ENCODE data around the gene GAREM1.
"Not testable (repeated sequence)": the region's sequence is repeated elsewhere in the genome, so short reads cannot be mapped to it uniquely, and the experiment has no call there.

GAREM1 gene

GRCh38 chr18:32301361-32301760, 169.3 kb downstream of the GAREM1 start:
- H3K9ac ChIP-seq (ENCODE audit: insufficient read length): no peak overlapping the region
- H3K4me3 ChIP-seq: no peak overlapping the region
- DNase-seq (ENCODE audit: low read depth, low spot score): no peak
- H3K27ac ChIP-seq: no peak overlapping the region
- H3K36me3 ChIP-seq (ENCODE audit: insufficient read depth, low read length): no peaks in the 10 kb centered on the region
- H3K9me3 ChIP-seq (ENCODE audit: low read depth, low read length): no peaks in the 10 kb centered on the region
- TF ChIP-seq EZH2 (IDR thresholded peaks at IDR 0.05) (no peak), FOXP2 (optimal IDR thresholded peaks at IDR 0.05; ENCODE audit: control extremely low read depth, extremely low read length, insufficient read depth) (no peak), POLR2AphosphoS5 (IDR thresholded peaks at IDR 0.05; ENCODE audit: borderline replicate concordance, low read depth, low read length) (no peak)

- Histone ChIP-seq H3K27ac (no peak overlapping the region), H3K36me3 (ENCODE audit: insufficient read depth, low read length) (no peaks in the 10 kb centered on the region), H3K4me3 (no peak overlapping the region), H3K9ac (ENCODE audit: insufficient read length) (no peak overlapping the region), H3K9me3 (ENCODE audit: low read depth, low read length) (no peaks in the 10 kb centered on the region)
- DNase-seq (ENCODE audit: low read depth, low spot score): no peak
- TF ChIP-seq POLR2AphosphoS5 (IDR thresholded peaks at IDR 0.05; ENCODE audit: borderline replicate concordance, low read depth, low read length): no peak
- TF ChIP-seq FOXP2 (optimal IDR thresholded peaks at IDR 0.05; ENCODE audit: control extremely low read depth, extremely low read length, insufficient read depth): no peak
- no peak for TF ChIP-seq EZH2 (IDR thresholded peaks at IDR 0.05)
Measured at GRCh38 chr18:32300914-32301313, 169.8 kb downstream of the GAREM1 start.

- Histone ChIP-seq H3K27ac (no peak overlapping the region), H3K9me3 (ENCODE audit: low read depth, low read length) (no peaks in the 10 kb centered on the region), H3K4me3 (no peak overlapping the region), H3K9ac (ENCODE audit: insufficient read length) (no peak overlapping the region), H3K36me3 (ENCODE audit: insufficient read depth, low read length) (no peaks in the 10 kb centered on the region)
- TF ChIP-seq FOXP2 (optimal IDR thresholded peaks at IDR 0.05; ENCODE audit: control extremely low read depth, extremely low read length, insufficient read depth) (no peak), EZH2 (IDR thresholded peaks at IDR 0.05) (no peak), POLR2AphosphoS5 (IDR thresholded peaks at IDR 0.05; ENCODE audit: borderline replicate concordance, low read depth, low read length) (no peak)
- no peak for DNase-seq (ENCODE audit: low read depth, low spot score)
Measured at GRCh38 chr18:32299484-32299883, 171.2 kb downstream of the GAREM1 start.

- DNase-seq (ENCODE audit: low read depth, low spot score): peak; percentile 68
- Histone ChIP-seq H3K9ac (ENCODE audit: insufficient read length) (no peak overlapping the region), H3K36me3 (ENCODE audit: insufficient read depth, low read length) (no peaks in the 10 kb centered on the region), H3K27ac (peak overlapping the region; percentile 89), H3K4me3 (peak overlapping the region; percentile 70), H3K9me3 (ENCODE audit: low read depth, low read length) (no peaks in the 10 kb centered on the region)
- TF ChIP-seq EZH2 (IDR thresholded peaks at IDR 0.05) (no peak), FOXP2 (optimal IDR thresholded peaks at IDR 0.05; ENCODE audit: control extremely low read depth, extremely low read length, insufficient read depth) (no peak), POLR2AphosphoS5 (IDR thresholded peaks at IDR 0.05; ENCODE audit: borderline replicate concordance, low read depth, low read length) (peak; percentile 59; the same call in 1 of the 2 replicates)
Measured at GRCh38 chr18:32298171-32298667, 172.5 kb downstream of the GAREM1 start.

- TF ChIP-seq POLR2AphosphoS5 (IDR thresholded peaks at IDR 0.05; ENCODE audit: borderline replicate concordance, low read depth, low read length) (no peak), FOXP2 (optimal IDR thresholded peaks at IDR 0.05; ENCODE audit: control extremely low read depth, extremely low read length, insufficient read depth) (no peak), EZH2 (IDR thresholded peaks at IDR 0.05) (no peak)
- Histone ChIP-seq H3K9ac (ENCODE audit: insufficient read length) (no peak overlapping the region), H3K36me3 (ENCODE audit: insufficient read depth, low read length) (no peaks in the 10 kb centered on the region), H3K4me3 (peak overlapping the region; percentile 70), H3K9me3 (ENCODE audit: low read depth, low read length) (no peaks in the 10 kb centered on the region), H3K27ac (peak overlapping the region; percentile 89)
- DNase-seq (ENCODE audit: low read depth, low spot score): no peak
Measured at GRCh38 chr18:32297579-32298170, 173.0 kb downstream of the GAREM1 start.

- H3K9ac ChIP-seq (ENCODE audit: insufficient read length): no peak overlapping the region
- H3K4me3 ChIP-seq: no peak overlapping the region; the same call in 1 of the 2 replicates
- no peaks in the 10 kb centered on the region for H3K36me3 ChIP-seq (ENCODE audit: insufficient read depth, low read length)
- H3K9me3 ChIP-seq (ENCODE audit: low read depth, low read length): no peaks in the 10 kb centered on the region
- TF ChIP-seq POLR2AphosphoS5 (IDR thresholded peaks at IDR 0.05; ENCODE audit: borderline replicate concordance, low read depth, low read length): no peak
- DNase-seq (ENCODE audit: low read depth, low spot score): no peak
- no peak overlapping the region for H3K27ac ChIP-seq
Measured at GRCh38 chr18:32296851-32297250, 173.8 kb downstream of the GAREM1 start.

- DNase-seq (ENCODE audit: low read depth, low spot score): no peak
- no peaks in the 10 kb centered on the region for H3K36me3 ChIP-seq (ENCODE audit: insufficient read depth, low read length)
- no peak overlapping the region for H3K9ac ChIP-seq (ENCODE audit: insufficient read length)
- TF ChIP-seq POLR2AphosphoS5 (IDR thresholded peaks at IDR 0.05; ENCODE audit: borderline replicate concordance, low read depth, low read length) (no peak), EZH2 (IDR thresholded peaks at IDR 0.05) (no peak), FOXP2 (optimal IDR thresholded peaks at IDR 0.05; ENCODE audit: control extremely low read depth, extremely low read length, insufficient read depth) (no peak)
- H3K27ac ChIP-seq: no peak overlapping the region
- H3K9me3 ChIP-seq (ENCODE audit: low read depth, low read length): no peaks in the 10 kb centered on the region
- H3K4me3 ChIP-seq: no peak overlapping the region
Measured at GRCh38 chr18:32295604-32296003, 175.1 kb downstream of the GAREM1 start.

- H3K36me3 ChIP-seq (ENCODE audit: insufficient read depth, low read length): no peaks in the 10 kb centered on the region
- DNase-seq (ENCODE audit: low read depth, low spot score): no peak
- no peak overlapping the region for H3K4me3 ChIP-seq
- H3K27ac ChIP-seq: no peak overlapping the region
- no peak overlapping the region for H3K9ac ChIP-seq (ENCODE audit: insufficient read length)
- H3K9me3 ChIP-seq (ENCODE audit: low read depth, low read length): no peaks in the 10 kb centered on the region
- TF ChIP-seq POLR2AphosphoS5 (IDR thresholded peaks at IDR 0.05; ENCODE audit: borderline replicate concordance, low read depth, low read length) (no peak), EZH2 (IDR thresholded peaks at IDR 0.05) (no peak), FOXP2 (optimal IDR thresholded peaks at IDR 0.05; ENCODE audit: control extremely low read depth, extremely low read length, insufficient read depth) (no peak)
Measured at GRCh38 chr18:32293107-32293506, 177.6 kb downstream of the GAREM1 start.

- not testable (repeated sequence) for DNase-seq (ENCODE audit: low read depth, low spot score); H3K4me3 ChIP-seq; H3K36me3 ChIP-seq (ENCODE audit: insufficient read depth, low read length); H3K9ac ChIP-seq (ENCODE audit: insufficient read length); H3K9me3 ChIP-seq (ENCODE audit: low read depth, low read length); H3K27ac ChIP-seq
Measured at GRCh38 chr18:32291623-32292022, 179.1 kb downstream of the GAREM1 start.

All from SK-N-MC (cell line).